ENCODE measurements around the gene RALB. TPM values are rescaled to one million over a fixed set of nuclear protein-coding genes. Genes with fewer than 3 reads are reported as not detected.

The RALB gene
- total and polyA plus RNA-seq, 7 donors, result 25.6 to 72.3 (median 38.1) TPM

GRCh38 chr2:120315367-120316033 is 62.8 kb downstream of the RALB start:
- H3K9me3 ChIP-seq, result no peaks in the 10 kb centered on the region
- TF ChIP-seq, protein P1, sequence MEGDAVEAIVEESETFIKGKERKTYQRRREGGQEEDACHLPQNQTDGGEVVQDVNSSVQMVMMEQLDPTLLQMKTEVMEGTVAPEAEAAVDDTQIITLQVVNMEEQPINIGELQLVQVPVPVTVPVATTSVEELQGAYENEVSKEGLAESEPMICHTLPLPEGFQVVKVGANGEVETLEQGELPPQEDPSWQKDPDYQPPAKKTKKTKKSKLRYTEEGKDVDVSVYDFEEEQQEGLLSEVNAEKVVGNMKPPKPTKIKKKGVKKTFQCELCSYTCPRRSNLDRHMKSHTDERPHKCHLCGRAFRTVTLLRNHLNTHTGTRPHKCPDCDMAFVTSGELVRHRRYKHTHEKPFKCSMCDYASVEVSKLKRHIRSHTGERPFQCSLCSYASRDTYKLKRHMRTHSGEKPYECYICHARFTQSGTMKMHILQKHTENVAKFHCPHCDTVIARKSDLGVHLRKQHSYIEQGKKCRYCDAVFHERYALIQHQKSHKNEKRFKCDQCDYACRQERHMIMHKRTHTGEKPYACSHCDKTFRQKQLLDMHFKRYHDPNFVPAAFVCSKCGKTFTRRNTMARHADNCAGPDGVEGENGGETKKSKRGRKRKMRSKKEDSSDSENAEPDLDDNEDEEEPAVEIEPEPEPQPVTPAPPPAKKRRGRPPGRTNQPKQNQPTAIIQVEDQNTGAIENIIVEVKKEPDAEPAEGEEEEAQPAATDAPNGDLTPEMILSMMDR (IDR thresholded peaks at IDR 0.05), result no peak
- H3K27ac ChIP-seq, result no peak overlapping the region
- intact Hi-C loops (cut with DNase I), result loop anchor here in 1 of 2 donors (10.0 kb wide), 1 partner anchor 211 kb away; no protein-coding TSS in a partner anchor
- H3K4me1 ChIP-seq, result peaks cover 7% of the 10 kb centered on the region
- no peaks in the 10 kb centered on the region for H3K36me3 ChIP-seq (ENCODE audit: insufficient read depth in 1 of 2, low read depth in 1 of 2)
- no peaks in the 10 kb centered on the region for H3K27me3 ChIP-seq (ENCODE audit: insufficient read depth in 3 of 3, low read length in 2 of 3)
- H3K4me3 ChIP-seq, result no peak overlapping the region
- 79 to 86% (median 85%) methylated on average over 17 of the region's 17 CpGs for WGBS, 3 donors
- DNase-seq (no peak), ATAC-seq (no peak)

- Histone ChIP-seq H3K36me3 (ENCODE audit: insufficient read depth in 1 of 2, low read depth in 1 of 2) (no peaks in the 10 kb centered on the region), H3K27me3 (ENCODE audit: insufficient read depth in 3 of 3, low read length in 2 of 3) (no peaks in the 10 kb centered on the region), H3K9me3 (no peaks in the 10 kb centered on the region), H3K4me1 (peaks cover 7% of the 10 kb centered on the region), H3K27ac (no peak overlapping the region), H3K4me3 (no peak overlapping the region)
- no peak for DNase-seq
- intact Hi-C loops (cut with DNase I), result loop anchor here in 1 of 2 donors (10.0 kb wide), 1 partner anchor 211 kb away; no protein-coding TSS in a partner anchor
- ATAC-seq, result no peak
- TF ChIP-seq, protein P1 (IDR thresholded peaks at IDR 0.05), result no peak
- WGBS, 3 donors, result 76 to 82% (median 80%) methylated on average over 5 of the region's 5 CpGs
Observed at GRCh38 chr2:120316071-120316470, 63.4 kb downstream of the RALB start.

DNA sequence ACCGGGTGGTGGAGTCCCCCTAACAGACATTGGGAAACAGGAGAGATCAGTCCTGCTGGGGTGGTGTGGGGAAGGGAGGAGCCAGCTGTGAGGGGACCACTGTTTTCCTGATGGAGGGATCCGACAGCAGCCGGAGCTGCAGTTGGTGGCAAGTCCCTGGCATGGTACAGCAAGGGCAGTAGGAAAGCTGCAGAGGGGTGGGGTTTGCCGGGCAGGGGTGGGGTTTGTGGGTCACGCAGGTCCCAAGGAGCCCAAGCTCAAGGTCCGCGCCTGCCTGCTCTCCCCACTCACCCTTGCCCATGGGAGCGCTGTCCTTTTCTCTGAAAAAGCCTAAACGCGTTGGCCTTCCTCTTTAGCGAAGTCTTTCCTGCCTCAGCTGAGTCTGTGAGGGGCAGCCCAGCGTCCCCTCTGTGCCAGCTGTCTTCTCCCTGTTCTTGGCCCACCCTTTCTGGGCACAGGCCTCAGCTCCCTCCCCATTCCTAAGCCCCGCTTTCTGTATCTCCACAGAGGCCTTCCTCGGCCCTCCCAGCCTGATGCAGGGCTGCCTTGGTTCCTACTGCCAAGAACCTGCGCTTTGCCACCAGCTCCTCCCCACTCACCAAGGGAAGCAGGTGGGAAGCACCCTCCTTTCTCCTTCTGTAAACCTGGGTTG is 64.0 kb downstream of the RALB start:
- Histone ChIP-seq H3K27ac (no peak overlapping the region), H3K9me3 (no peaks in the 10 kb centered on the region), H3K27me3 (ENCODE audit: insufficient read depth in 3 of 3, low read length in 2 of 3) (no peaks in the 10 kb centered on the region), H3K36me3 (ENCODE audit: insufficient read depth in 1 of 2, low read depth in 1 of 2) (no peaks in the 10 kb centered on the region), H3K4me3 (no peak overlapping the region), H3K4me1 (peaks cover 7% of the 10 kb centered on the region)
- intact Hi-C loops (cut with DNase I), result loop anchor here in 1 of 2 donors (10.0 kb wide), 1 partner anchor 212 kb away; no protein-coding TSS in a partner anchor
- DNase-seq (no peak), ATAC-seq (no peak)
- 79 to 93% (median 86%) methylated on average over 15 of the region's 15 CpGs for WGBS, 3 donors
- TF ChIP-seq, protein P1 (IDR thresholded peaks at IDR 0.05), result no peak

GRCh38 chr2:120317180-120317533 is 64.5 kb downstream of the RALB start:
- H3K4me3 ChIP-seq, result no peak overlapping the region
- no peaks in the 10 kb centered on the region for H3K36me3 ChIP-seq (ENCODE audit: insufficient read depth in 1 of 2, low read depth in 1 of 2)
- TF ChIP-seq, protein P1 (IDR thresholded peaks at IDR 0.05), result no peak
- intact Hi-C loops (cut with DNase I), result loop anchor here in 1 of 2 donors (10.0 kb wide), 1 partner anchor 212 kb away; no protein-coding TSS in a partner anchor
- H3K27ac ChIP-seq, result no peak overlapping the region
- DNase-seq (no peak), ATAC-seq (no peak)
- H3K9me3 ChIP-seq, result no peaks in the 10 kb centered on the region
- H3K27me3 ChIP-seq (ENCODE audit: insufficient read depth in 3 of 3, low read length in 2 of 3), result no peaks in the 10 kb centered on the region
- peaks cover 7% of the 10 kb centered on the region for H3K4me1 ChIP-seq
